Activated CD8-positive, alpha-beta memory T cell treated with anti-CD3 and anti-CD28 coated beads for 24 hours (primary cell): Measurements from ENCODE around the gene HIP1.
A peak's percentile ranks its signal among the peaks of the same experiment; 100 is the strongest.
"Not testable (repeated sequence)": the region's sequence is repeated elsewhere in the genome, so short reads cannot be mapped to it uniquely, and the experiment has no call there.

Experiments used
- DNase-seq: peaks from one replicate; pipeline ENCODE4 v3.0.0-alpha.2; 2020

The HIP1 gene

GRCh38 chr7:75567948-75568595, 170.7 kb downstream of the HIP1 start:
- DNase-seq: no peak

GRCh38 chr7:75565132-75565837, 173.5 kb downstream of the HIP1 start:
- no peak for DNase-seq

GRCh38 chr7:75563171-75563570, 175.6 kb downstream of the HIP1 start:
- DNase-seq: no peak

- DNase-seq: no peak
Measured at GRCh38 chr7:75559976-75560365, 178.8 kb downstream of the HIP1 start.

GRCh38 chr7:75559355-75559975, 179.3 kb downstream of the HIP1 start:
- no peak for DNase-seq

- DNase-seq: not testable (repeated sequence)
Measured at GRCh38 chr7:75556835-75557234, 181.9 kb downstream of the HIP1 start.

- DNase-seq: no peak
Measured at GRCh38 chr7:75555736-75556135, 183.0 kb downstream of the HIP1 start.

GRCh38 chr7:75546237-75547015, 192.3 kb downstream of the HIP1 start:
- DNase-seq: no peak

GRCh38 chr7:75537731-75538130, 201.0 kb downstream of the HIP1 start:
- no peak for DNase-seq

- no peak for DNase-seq
Measured at GRCh38 chr7:75536940-75537538, 201.7 kb downstream of the HIP1 start.

- no peak for DNase-seq
Measured at GRCh38 chr7:75536491-75536890, 202.2 kb downstream of the HIP1 start.

- DNase-seq: no peak
Measured at GRCh38 chr7:75534727-75535307, 203.9 kb downstream of the HIP1 start.

- DNase-seq: no peak
Measured at GRCh38 chr7:75533926-75534325, 204.8 kb downstream of the HIP1 start.

- peak; percentile 3 for DNase-seq
Measured at GRCh38 chr7:75532639-75533038, 206.1 kb downstream of the HIP1 start.

- DNase-seq: peak; percentile 24
Measured at GRCh38 chr7:75531359-75531821, 207.4 kb downstream of the HIP1 start.

- DNase-seq: not testable (repeated sequence)
Measured at GRCh38 chr7:75527224-75527722, 211.5 kb downstream of the HIP1 start.

GRCh38 chr7:75521727-75522126, 217.0 kb downstream of the HIP1 start:
- not testable (repeated sequence) for DNase-seq

GRCh38 chr7:75518842-75519241, 219.9 kb downstream of the HIP1 start:
- DNase-seq: not testable (repeated sequence)

- DNase-seq: not testable (repeated sequence)
Measured at GRCh38 chr7:75509033-75509432, 229.7 kb downstream of the HIP1 start.

- not testable (repeated sequence) for DNase-seq
Measured at GRCh38 chr7:75492020-75492419, 246.7 kb downstream of the HIP1 start, which contains the start of gene SPDYE5. Gene SPDYE5 (plus strand): TSS chr7:75492320. CDS start chr7:75494048, 1,728 bp downstream.

- DNase-seq: peak; percentile 93
Measured at GRCh38 chr7:75485979-75486643, 252.6 kb downstream of the HIP1 start, which contains the start of gene POM121C. Gene POM121C (minus strand): TSS chr7:75486299. CDS start chr7:75441496, 44,803 bp downstream.
